Stomach (tissue), 4 donors: ENCODE results near the gene RAPGEF1.

Source experiments
- CTCF ChIP-seq, 7 experiments: fragments of 450-650 bp in 4 of 7; fragments of 200-600 bp in 3 of 7; sonication (generic) in 3 of 7; IDR thresholded peaks; one replicate each; pipeline ENCODE4 v1.5.1; 2016 to 2019; ENCODE audit warnings: antibody characterized with exemption in 7 of 7, control low read depth in 2 of 7, mild to moderate bottlenecking in 1 of 7
- EP300 ChIP-seq: sonication (generic); formaldehyde crosslinking; IDR thresholded peaks from one replicate; pipeline ENCODE4 v1.6.1; 2017; ENCODE audit warnings: antibody characterized with exemption
- POLR2A ChIP-seq, 4 donors: fragments of 450-650 bp; IDR thresholded peaks; one replicate each; pipeline ENCODE4 v1.6.1; 2016; ENCODE audit warnings: antibody characterized with exemption in 4 of 4, control low read depth in 2 of 4, mild to moderate bottlenecking in 1 of 4, moderate library complexity in 1 of 4

- TF ChIP-seq EP300 (no peak), CTCF (IDR thresholded peaks at IDR 0.05) (no peak), POLR2A (IDR thresholded peaks at IDR 0.05) (no peak)
These were observed 82.9 kb downstream of the RAPGEF1 start for GRCh38 chr9:131657037-131657377.
